GM21528 (cell line): ENCODE results near the gene INSC.

Experiments used
- ATAC-seq: cut with Tn5 transposase; IDR thresholded peaks from one replicate; pipeline ENCODE4 v1.9.1; 2021; ENCODE audit warnings: mild to moderate bottlenecking, moderate library complexity; ENCODE audit not compliant: unreplicated experiment, low FRiP score

Gene INSC

GRCh38 chr11:15144347-15144746 is 29.6 kb downstream of the INSC start:
- no peak for ATAC-seq

- no peak for ATAC-seq
Observed at GRCh38 chr11:15145151-15145550, 30.4 kb downstream of the INSC start.

- ATAC-seq = no peak
Observed at GRCh38 chr11:15145615-15146014, 30.9 kb downstream of the INSC start.

GRCh38 chr11:15146271-15147003 is 31.7 kb downstream of the INSC start:
- no peak for ATAC-seq

GRCh38 chr11:15148169-15148568 is 33.4 kb downstream of the INSC start:
- no peak for ATAC-seq

- no peak for ATAC-seq
Observed at GRCh38 chr11:15149050-15149449, 34.3 kb downstream of the INSC start.

- no peak for ATAC-seq
Observed at GRCh38 chr11:15150507-15150906, 35.8 kb downstream of the INSC start.

- ATAC-seq = no peak
Observed at GRCh38 chr11:15153231-15153630, 38.5 kb downstream of the INSC start.

- no peak for ATAC-seq
Observed at GRCh38 chr11:15157181-15157580, 42.5 kb downstream of the INSC start.

- no peak for ATAC-seq
Observed at GRCh38 chr11:15157606-15158137, 42.9 kb downstream of the INSC start.

- no peak for ATAC-seq
Observed at GRCh38 chr11:15158351-15159015, 43.8 kb downstream of the INSC start.

GRCh38 chr11:15159085-15159484 is 44.4 kb downstream of the INSC start:
- ATAC-seq = peak; percentile 86

- no peak for ATAC-seq
Observed at GRCh38 chr11:15161790-15162189, 47.1 kb downstream of the INSC start.

GRCh38 chr11:15163136-15163535 is 48.4 kb downstream of the INSC start:
- no peak for ATAC-seq

GRCh38 chr11:15166204-15166603 is 51.5 kb downstream of the INSC start:
- ATAC-seq = no peak

GRCh38 chr11:15169815-15170551 is 55.3 kb downstream of the INSC start:
- no peak for ATAC-seq

GRCh38 chr11:15170698-15171097 is 56.0 kb downstream of the INSC start:
- no peak for ATAC-seq

GRCh38 chr11:15171956-15172355 is 57.2 kb downstream of the INSC start:
- no peak for ATAC-seq

GRCh38 chr11:15175831-15176230 is 61.1 kb downstream of the INSC start:
- no peak for ATAC-seq

GRCh38 chr11:15176646-15177163 is 62.0 kb downstream of the INSC start:
- no peak for ATAC-seq

- no peak for ATAC-seq
Observed at GRCh38 chr11:15177491-15177890, 62.8 kb downstream of the INSC start.
